NT2/D1 (cell line): ENCODE results near the gene MAST4.

Experiments
- SUZ12 ChIP-seq: IDR thresholded peaks from 2 replicates; pipeline ENCODE4 v1.6.1; 2011; ENCODE audit not compliant: insufficient read length, insufficient read depth; ENCODE audit errors: extremely low read depth
- YY1 ChIP-seq: IDR thresholded peaks from 2 replicates; pipeline ENCODE4 v1.6.1; 2011; ENCODE audit not compliant: insufficient read length, insufficient read depth
- ZNF274 ChIP-seq: IDR thresholded peaks from 2 replicates; pipeline ENCODE4 v1.6.1; 2011; ENCODE audit warnings: mild to moderate bottlenecking, low read depth, low read length

DNA sequence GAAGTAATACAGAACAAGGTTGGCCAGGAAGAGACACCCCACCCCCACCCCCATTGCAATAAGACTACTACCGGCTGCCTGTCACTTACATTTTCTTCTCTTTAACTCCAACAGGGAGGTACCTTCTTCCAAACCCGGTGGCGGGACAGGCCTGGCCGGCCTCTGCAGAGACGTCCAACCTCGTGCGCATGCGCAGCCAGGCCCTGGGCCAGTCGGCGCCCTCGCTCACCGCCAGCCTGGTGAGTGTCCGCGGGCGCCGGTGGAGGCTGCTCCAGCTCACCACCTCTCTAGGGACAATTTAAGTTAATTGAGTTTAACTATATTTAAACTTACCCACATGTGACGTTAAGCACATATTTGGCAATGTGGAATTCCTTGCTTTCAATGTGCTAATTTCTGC is 192.4 kb downstream of the MAST4 start:
- no peak for TF ChIP-seq ZNF274
- no peak for TF ChIP-seq YY1
- TF ChIP-seq SUZ12: no peak
